Measurements from ENCODE around the gene CEP120. TPM values are rescaled to one million over a fixed set of nuclear protein-coding genes. Genes with fewer than 3 reads are reported as not detected.

Gene CEP120
- polyA plus RNA-seq, 2 of the 4 experiments (the other 2 are of a cell fraction): 10.1 to 40.8 TPM

DNA sequence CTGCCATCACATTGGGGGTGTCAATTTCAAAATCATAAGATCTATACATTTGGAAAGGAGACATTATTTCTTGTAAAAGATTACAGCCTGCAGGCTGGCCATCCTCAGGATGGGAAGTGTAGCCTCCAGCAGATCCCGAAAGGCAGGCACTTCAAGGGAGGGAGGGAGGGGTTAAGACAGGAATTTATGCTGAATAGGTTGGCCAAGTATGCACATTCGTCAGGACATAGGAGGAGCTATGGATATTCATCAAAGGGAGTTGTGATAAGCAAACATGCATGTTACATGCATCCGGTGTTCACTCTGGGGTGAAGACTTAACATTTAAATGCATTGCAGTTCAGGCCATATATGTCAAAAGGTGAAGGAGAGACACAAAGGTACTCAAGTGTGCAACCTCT is 119.4 kb downstream of the CEP120 start:
- Histone ChIP-seq H3K27ac (no peak overlapping the region), H3K4me2 (no peak overlapping the region), H3K4me3 (no peak overlapping the region), H3K4me1 (no peaks in the 10 kb centered on the region), H3K9me3 (peaks cover 5% of the 10 kb centered on the region; the same call in 1 of the 3 replicates)
- POLR2A ChIA-PET: no interaction called here
- ATAC-seq (peak in 1 of 2 experiments; percentile 51; a peak in 2 of 6 replicates), DNase-seq (ENCODE audit: low read depth in 1 of 2, low spot score in 1 of 2) (no peak), FAIRE-seq (no peak)
- 41% methylated on average over 3 of the region's 3 CpGs for WGBS (ENCODE audit: missing lambda C conversion rate)
- CTCF ChIA-PET: interaction anchor here (1.1 kb wide), 1 partner anchor 9 kb away, joined by 3 read pairs; no protein-coding TSS in a partner anchor
- TF ChIP-seq MYC (IDR thresholded peaks at IDR 0.05; ENCODE audit: borderline replicate concordance, low read length): no peak
- no peak for TF ChIP-seq HOXB5 (CRISPR knock-in tag; IDR thresholded peaks at IDR 0.05)
- no peak for TF ChIP-seq HEYL (CRISPR knock-in tag; IDR thresholded peaks at IDR 0.05)
- no peak for TF ChIP-seq EHF (CRISPR knock-in tag; IDR thresholded peaks at IDR 0.05)
- no peak for TF ChIP-seq CEBPB (IDR thresholded peaks at IDR 0.05)
- TF ChIP-seq RAD21 (conservative IDR thresholded peaks at IDR 0.05 in 1 of 2, IDR thresholded peaks at IDR 0.05 in 1 of 2): no peak
- TF ChIP-seq, protein P1, sequence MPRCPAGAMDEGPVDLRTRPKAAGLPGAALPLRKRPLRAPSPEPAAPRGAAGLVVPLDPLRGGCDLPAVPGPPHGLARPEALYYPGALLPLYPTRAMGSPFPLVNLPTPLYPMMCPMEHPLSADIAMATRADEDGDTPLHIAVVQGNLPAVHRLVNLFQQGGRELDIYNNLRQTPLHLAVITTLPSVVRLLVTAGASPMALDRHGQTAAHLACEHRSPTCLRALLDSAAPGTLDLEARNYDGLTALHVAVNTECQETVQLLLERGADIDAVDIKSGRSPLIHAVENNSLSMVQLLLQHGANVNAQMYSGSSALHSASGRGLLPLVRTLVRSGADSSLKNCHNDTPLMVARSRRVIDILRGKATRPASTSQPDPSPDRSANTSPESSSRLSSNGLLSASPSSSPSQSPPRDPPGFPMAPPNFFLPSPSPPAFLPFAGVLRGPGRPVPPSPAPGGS (IDR thresholded peaks at IDR 0.05): no peak
- TF ChIP-seq ZSCAN20 (CRISPR knock-in tag; IDR thresholded peaks at IDR 0.05): no peak
- TF ChIP-seq HOXB13 (CRISPR knock-in tag; IDR thresholded peaks at IDR 0.05; ENCODE audit: low read depth): no peak
- no peak for TF ChIP-seq HOXA7 (CRISPR knock-in tag; IDR thresholded peaks at IDR 0.05)
- TF ChIP-seq, protein P2, sequence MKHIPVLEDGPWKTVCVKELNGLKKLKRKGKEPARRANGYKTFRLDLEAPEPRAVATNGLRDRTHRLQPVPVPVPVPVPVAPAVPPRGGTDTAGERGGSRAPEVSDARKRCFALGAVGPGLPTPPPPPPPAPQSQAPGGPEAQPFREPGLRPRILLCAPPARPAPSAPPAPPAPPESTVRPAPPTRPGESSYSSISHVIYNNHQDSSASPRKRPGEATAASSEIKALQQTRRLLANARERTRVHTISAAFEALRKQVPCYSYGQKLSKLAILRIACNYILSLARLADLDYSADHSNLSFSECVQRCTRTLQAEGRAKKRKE (CRISPR knock-in tag; IDR thresholded peaks at IDR 0.05; ENCODE audit: low read depth): no peak
- TF ChIP-seq GATA3 (IDR thresholded peaks at IDR 0.05; ENCODE audit: borderline replicate concordance): no peak
- TF ChIP-seq TP53 (CRISPR knock-in tag; IDR thresholded peaks at IDR 0.05): no peak
- TF ChIP-seq HDAC2 (IDR thresholded peaks at IDR 0.05): no peak
- no peak for TF ChIP-seq MAFK (IDR thresholded peaks at IDR 0.05; ENCODE audit: partially characterized antibody)
- TF ChIP-seq, protein P3, sequence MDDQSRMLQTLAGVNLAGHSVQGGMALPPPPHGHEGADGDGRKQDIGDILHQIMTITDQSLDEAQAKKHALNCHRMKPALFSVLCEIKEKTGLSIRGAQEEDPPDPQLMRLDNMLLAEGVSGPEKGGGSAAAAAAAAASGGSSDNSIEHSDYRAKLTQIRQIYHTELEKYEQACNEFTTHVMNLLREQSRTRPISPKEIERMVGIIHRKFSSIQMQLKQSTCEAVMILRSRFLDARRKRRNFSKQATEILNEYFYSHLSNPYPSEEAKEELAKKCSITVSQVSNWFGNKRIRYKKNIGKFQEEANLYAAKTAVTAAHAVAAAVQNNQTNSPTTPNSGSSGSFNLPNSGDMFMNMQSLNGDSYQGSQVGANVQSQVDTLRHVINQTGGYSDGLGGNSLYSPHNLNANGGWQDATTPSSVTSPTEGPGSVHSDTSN (IDR thresholded peaks at IDR 0.05): no peak
- TF ChIP-seq, protein P4, sequence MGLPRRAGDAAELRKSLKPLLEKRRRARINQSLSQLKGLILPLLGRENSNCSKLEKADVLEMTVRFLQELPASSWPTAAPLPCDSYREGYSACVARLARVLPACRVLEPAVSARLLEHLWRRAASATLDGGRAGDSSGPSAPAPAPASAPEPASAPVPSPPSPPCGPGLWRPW (IDR thresholded peaks at IDR 0.05): no peak
- TF ChIP-seq RFX5 (IDR thresholded peaks at IDR 0.05): no peak
- TF ChIP-seq POLR2A (IDR thresholded peaks at IDR 0.05; ENCODE audit: low read length): no peak
- no peak for TF ChIP-seq FOSL2 (IDR thresholded peaks at IDR 0.05)
- TF ChIP-seq FOSL2 (CRISPR knock-in tag; IDR thresholded peaks at IDR 0.05): no peak

DNA sequence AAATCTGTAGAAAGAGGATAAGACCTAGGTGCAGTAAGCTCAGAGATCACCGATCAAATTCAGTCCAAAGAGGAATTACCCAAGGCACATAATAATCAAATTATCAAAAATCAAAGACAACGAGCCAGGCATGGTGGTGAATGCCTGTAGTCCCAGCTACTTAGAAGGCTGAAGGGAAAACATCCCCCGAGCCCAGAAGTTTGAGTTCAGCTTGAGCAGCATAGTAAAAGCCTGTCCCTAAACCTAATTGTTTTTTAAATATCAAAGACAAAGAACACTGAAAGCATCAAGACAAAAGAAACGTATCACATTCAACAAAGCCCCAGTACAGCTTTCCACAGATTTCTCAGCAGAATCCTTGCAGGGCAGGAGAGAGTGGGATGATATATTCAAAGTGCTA is 122.9 kb downstream of the CEP120 start:
- peaks cover 5% of the 10 kb centered on the region; the same call in 1 of the 3 replicates for H3K9me3 ChIP-seq
- no peak for ATAC-seq
- no peaks in the 10 kb centered on the region for H3K4me1 ChIP-seq
- no peak for FAIRE-seq
- TF ChIP-seq NR3C1 (IDR thresholded peaks at IDR 0.05) (no peak), RAD21 (conservative IDR thresholded peaks at IDR 0.05 in 1 of 2, IDR thresholded peaks at IDR 0.05 in 1 of 2) (no peak), KDM1A (IDR thresholded peaks at IDR 0.05; ENCODE audit: low read depth) (no peak), FOSL2 (IDR thresholded peaks at IDR 0.05) (no peak), FOSL2 (CRISPR knock-in tag; IDR thresholded peaks at IDR 0.05) (no peak), HEYL (CRISPR knock-in tag; IDR thresholded peaks at IDR 0.05) (no peak), EP300 (IDR thresholded peaks at IDR 0.05) (no peak)
- TF ChIP-seq, protein P3 (IDR thresholded peaks at IDR 0.05): no peak
- no peak overlapping the region for H3K4me3 ChIP-seq
- 17% methylated on average over 4 of the region's 4 CpGs for WGBS (ENCODE audit: missing lambda C conversion rate)
- ChIA-PET CTCF (no interaction called here), POLR2A (no interaction called here)
- no peak overlapping the region for H3K27ac ChIP-seq
- no peak overlapping the region for H3K4me2 ChIP-seq
- DNase-seq (ENCODE audit: low read depth in 1 of 2, low spot score in 1 of 2): no peak
